Adipocyte (in vitro differentiated cells): ENCODE measurements around the gene GPR173.

Source experiments
- DNase-seq: peaks from one replicate; pipeline ENCODE4 v3.0.0-alpha.2; 2015; ENCODE audit warnings: low read depth
- H3K27me3 ChIP-seq: replicated peaks from 2 replicates; pipeline ENCODE4 v1.7.0; 2013; ENCODE audit warnings: mild to moderate bottlenecking, low read length, moderate library complexity; ENCODE audit not compliant: control insufficient read depth, insufficient read depth
- H3K36me3 ChIP-seq: 2 replicates; pipeline ENCODE4 v1.7.0; 2013; ENCODE audit warnings: low read length, mild to moderate bottlenecking, moderate library complexity; ENCODE audit not compliant: control insufficient read depth, insufficient read depth, severe bottlenecking
- H3K4me1 ChIP-seq: 2 replicates; pipeline ENCODE4 v1.7.0; 2013; ENCODE audit warnings: mild to moderate bottlenecking, low read length, moderate library complexity; ENCODE audit not compliant: control insufficient read depth, insufficient read depth
- H3K4me3 ChIP-seq: 2 replicates; pipeline ENCODE4 v1.7.0; 2013; ENCODE audit warnings: mild to moderate bottlenecking, low read length, moderate library complexity
- H3K9ac ChIP-seq: 2 replicates; pipeline ENCODE4 v1.7.0; 2013; ENCODE audit warnings: mild to moderate bottlenecking, low read length, moderate library complexity
- H3K9me3 ChIP-seq: 2 replicates; pipeline ENCODE4 v1.7.0; 2013; ENCODE audit warnings: mild to moderate bottlenecking, low read length, moderate library complexity; ENCODE audit not compliant: control insufficient read depth

Gene GPR173

DNA sequence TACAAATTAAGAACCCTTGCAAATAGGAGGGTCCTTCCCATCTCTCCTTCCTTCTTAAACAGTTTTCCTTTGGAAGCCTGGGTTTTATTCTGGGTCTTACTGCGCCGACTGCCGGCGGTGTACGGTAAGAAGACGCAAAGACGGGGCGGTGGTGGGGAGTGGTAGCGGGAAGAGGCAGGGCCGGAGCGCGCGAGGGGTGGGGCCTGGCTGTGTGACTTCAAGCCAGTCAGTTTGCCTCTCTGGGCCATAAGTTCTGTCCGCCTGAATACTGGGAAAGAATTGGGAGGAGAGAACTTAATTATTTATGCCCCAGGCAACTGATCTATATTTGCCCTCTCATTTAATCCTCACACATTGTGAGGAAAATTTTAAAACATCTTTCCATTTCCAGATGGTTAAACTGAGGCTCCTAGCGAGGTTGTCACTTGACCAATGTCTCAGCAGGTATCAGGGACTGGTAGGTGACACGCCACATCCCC lies 44.6 kb downstream of the GPR173 start:
- no peaks in the 10 kb centered on the region for H3K36me3 ChIP-seq
- H3K9ac ChIP-seq, result peak overlapping the region; percentile 68
- peak; percentile 86 for DNase-seq
- no peaks in the 10 kb centered on the region for H3K27me3 ChIP-seq
- H3K9me3 ChIP-seq, result no peaks in the 10 kb centered on the region
- H3K4me1 ChIP-seq, result no peaks in the 10 kb centered on the region
- peak overlapping the region; percentile 78 for H3K4me3 ChIP-seq

DNA sequence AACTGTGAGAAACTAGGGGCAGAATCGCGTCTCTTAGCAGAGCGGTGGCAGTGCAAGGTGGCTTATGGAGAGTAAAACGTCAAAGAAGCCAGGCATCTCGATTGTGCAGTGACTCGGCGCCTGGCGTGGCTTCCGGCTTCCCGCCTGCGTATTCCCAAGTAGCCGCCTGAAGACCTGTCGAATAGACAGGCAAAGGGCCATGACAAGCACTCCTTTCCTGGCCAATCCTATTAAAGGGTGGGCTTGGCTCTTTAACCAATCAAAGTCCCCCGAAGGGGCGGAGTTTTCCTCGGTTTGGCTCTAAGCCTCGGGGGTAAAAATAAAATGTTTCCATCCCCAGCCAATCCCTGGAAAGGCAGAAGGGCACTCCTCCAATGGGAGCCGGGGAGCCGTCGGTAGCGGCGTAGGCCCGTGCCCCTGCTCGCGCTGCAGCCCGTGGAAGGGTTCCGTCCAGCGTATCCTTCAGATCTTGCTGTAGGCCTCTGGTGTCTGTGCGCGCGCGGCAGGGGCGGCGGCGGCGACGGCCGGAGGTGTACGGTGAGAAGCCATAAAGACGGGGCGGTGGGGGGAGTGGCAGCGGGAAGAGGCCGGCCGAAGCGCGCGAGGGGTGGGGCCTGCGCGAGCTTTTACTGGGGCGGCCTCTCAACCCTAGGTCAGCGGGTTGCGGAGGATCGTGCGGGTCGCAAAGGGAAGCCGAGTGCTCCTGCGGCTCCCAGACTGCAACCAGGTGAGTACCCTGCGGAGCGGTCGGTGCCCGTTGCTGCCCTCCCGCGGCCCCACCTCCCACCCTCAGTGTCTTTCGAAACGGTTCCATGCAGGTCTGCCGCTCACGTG lies 45.4 kb downstream of the GPR173 start, which contains the start of gene KANTR:
Gene KANTR (plus strand): TSS at position 395 of the 834 bp plus-strand sequence. CDS start 30,131 bp downstream, outside the sequence.
- H3K9me3 ChIP-seq, result no peaks in the 10 kb centered on the region
- H3K36me3 ChIP-seq, result no peaks in the 10 kb centered on the region
- H3K9ac ChIP-seq, result peak within 1 kb of the TSS; percentile 82
- DNase-seq, result peak; percentile 94
- H3K4me3 ChIP-seq, result peak within 1 kb of the TSS; percentile 78
- no peaks in the 10 kb centered on the region for H3K4me1 ChIP-seq
- H3K27me3 ChIP-seq, result no peaks in the 10 kb centered on the region

DNA sequence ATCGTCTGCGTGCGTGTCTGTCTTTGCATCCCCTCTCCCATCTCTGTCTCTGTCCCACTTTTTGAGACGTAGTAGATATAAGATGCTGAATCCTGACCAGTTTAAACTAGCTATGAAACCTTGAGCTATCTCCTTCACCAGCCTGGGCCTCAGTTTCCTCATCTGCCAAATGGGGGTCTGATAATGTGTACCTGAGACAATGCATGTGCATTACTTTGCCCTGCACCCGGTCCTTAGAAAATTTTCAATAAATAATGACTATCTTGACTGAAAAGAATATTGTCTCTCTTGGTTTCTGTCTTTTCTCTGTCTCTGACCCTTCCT lies 46.0 kb downstream of the GPR173 start:
- peak overlapping the region; percentile 78 for H3K4me3 ChIP-seq
- H3K9ac ChIP-seq, result peak overlapping the region; percentile 82
- H3K4me1 ChIP-seq, result no peaks in the 10 kb centered on the region
- DNase-seq, result no peak
- H3K9me3 ChIP-seq, result no peaks in the 10 kb centered on the region
- no peaks in the 10 kb centered on the region for H3K27me3 ChIP-seq
- H3K36me3 ChIP-seq, result no peaks in the 10 kb centered on the region

DNA sequence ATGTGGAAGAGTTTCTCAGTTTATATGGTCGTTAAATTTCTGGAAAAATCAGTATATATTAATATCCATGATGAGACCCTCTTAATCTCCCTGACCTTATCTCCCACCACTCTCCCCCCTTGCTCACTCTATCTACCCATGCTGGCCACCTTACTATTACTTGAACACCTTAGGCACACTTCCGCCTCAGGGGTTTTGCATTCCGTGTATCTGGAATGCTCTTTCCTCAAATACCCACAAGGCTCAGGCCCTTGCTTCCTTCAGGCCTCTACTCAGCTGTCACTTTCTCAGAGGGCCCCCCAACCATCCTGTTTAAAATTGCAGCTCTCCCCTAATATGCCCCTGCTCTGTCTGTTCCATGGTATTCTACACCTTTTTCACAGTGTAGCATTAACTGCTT lies 47.2 kb downstream of the GPR173 start:
- Histone ChIP-seq H3K4me1 (no peaks in the 10 kb centered on the region), H3K36me3 (no peaks in the 10 kb centered on the region), H3K9me3 (no peaks in the 10 kb centered on the region), H3K4me3 (no peak overlapping the region), H3K9ac (no peak overlapping the region), H3K27me3 (no peaks in the 10 kb centered on the region)
- no peak for DNase-seq

DNA sequence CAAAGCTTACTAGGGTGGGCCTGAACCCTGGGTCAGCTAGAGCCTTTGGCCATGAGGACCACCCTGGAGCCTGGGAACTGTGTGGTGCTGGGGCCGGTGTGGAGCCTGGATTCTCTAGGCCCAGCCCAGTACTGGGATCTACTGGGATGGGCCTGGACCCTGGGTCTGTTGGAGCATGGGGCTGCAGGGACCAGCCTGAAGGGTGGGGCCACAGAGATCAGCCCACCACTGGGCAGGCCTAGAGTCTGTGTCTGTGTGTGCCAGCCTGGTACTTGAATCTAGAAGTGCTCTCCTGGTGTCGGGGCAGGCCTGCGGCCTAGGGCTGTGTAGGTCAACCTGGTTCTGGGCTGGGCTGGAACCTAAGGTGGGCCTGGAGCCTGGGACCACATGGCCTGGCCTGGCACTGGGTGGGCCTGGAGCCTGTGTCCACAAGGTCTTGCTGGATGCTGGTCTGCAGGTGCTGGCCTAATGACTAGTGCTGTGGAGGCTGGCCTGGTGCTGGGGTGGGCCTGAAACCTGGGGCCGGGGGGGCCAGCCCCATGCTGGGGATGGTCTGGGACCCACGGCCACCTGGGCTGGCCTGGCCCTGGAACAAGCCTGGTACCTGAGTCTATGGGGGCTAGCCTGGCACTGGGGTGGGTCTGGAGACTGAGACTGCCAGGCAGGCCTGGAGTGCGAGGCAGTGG lies 66.4 kb downstream of the GPR173 start:
- DNase-seq, result no peak
- Histone ChIP-seq H3K4me1 (peaks cover 4% of the 10 kb centered on the region), H3K36me3 (no peaks in the 10 kb centered on the region), H3K9me3 (peaks cover 7% of the 10 kb centered on the region), H3K9ac (no peak overlapping the region), H3K27me3 (peaks cover 3% of the 10 kb centered on the region), H3K4me3 (no peak overlapping the region)

DNA sequence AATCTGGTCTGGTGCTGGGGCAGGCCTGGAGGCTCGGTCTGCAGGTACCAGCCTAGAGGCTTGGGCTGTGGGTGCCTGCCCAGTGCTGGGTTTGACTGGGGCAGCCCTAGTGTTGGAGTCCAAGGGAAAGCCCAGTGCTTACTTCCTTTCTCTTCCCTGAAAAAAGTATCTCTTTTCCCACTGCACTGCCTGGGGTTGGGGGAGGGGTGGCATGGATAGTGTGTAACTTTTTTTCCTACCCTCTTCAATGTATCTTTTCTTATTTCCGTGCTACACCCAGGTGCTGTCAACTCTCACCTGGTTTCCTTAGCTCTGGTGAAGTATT lies 66.9 kb downstream of the GPR173 start:
- DNase-seq, result no peak
- no peaks in the 10 kb centered on the region for H3K36me3 ChIP-seq
- H3K9ac ChIP-seq, result no peak overlapping the region
- peaks cover 4% of the 10 kb centered on the region for H3K4me1 ChIP-seq
- peaks cover 3% of the 10 kb centered on the region for H3K9me3 ChIP-seq
- no peak overlapping the region for H3K4me3 ChIP-seq
- peaks cover 3% of the 10 kb centered on the region for H3K27me3 ChIP-seq

DNA sequence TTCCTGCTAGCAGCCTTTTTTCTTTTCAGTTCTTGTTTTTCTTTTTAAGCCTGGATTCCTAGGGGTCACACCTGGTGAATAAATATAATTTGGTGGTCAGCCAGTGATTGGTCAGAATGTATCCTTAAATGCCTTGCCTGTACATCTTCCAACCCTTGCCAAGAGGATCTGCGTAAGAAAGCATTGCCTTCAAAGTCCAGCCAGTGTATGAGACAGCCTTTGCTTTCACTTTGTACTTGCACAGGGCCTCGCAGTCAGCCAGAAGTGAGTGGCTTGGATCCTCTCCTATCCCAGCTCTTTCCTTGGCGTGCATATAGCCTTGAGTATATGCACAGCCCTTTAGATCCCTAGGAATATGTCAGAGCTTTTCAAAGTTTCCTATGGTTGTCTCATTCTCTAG lies 67.5 kb downstream of the GPR173 start:
- peaks cover 4% of the 10 kb centered on the region for H3K4me1 ChIP-seq
- peaks cover 3% of the 10 kb centered on the region for H3K9me3 ChIP-seq
- H3K36me3 ChIP-seq, result no peaks in the 10 kb centered on the region
- peak; percentile 70 for DNase-seq
- H3K27me3 ChIP-seq, result peaks cover 3% of the 10 kb centered on the region
- peak overlapping the region; percentile 43 for H3K9ac ChIP-seq
- H3K4me3 ChIP-seq, result peak overlapping the region; percentile 45

DNA sequence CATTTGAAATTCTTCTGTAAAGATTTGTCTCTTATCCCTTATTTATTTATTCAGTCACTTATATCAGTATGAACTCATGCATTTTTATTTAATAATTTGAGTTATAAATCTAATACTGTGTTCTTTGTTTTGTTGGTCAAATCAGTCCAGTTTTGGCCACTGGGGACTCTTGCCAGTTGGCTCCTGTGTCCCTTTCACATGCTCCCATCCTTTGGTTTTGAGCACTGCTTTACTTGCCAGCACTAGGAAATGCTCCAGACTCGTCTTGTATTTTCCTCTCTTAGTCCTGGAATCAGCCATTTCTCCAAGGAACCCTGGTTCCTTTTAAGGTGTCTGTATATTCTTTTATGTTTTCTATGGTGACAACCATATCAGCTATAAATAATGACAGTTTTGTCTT lies 73.4 kb downstream of the GPR173 start:
- H3K9me3 ChIP-seq, result peaks cover 12% of the 10 kb centered on the region
- no peak overlapping the region for H3K9ac ChIP-seq
- DNase-seq, result no peak
- H3K4me1 ChIP-seq, result no peaks in the 10 kb centered on the region
- H3K27me3 ChIP-seq, result no peaks in the 10 kb centered on the region
- H3K36me3 ChIP-seq, result no peaks in the 10 kb centered on the region
- no peak overlapping the region for H3K4me3 ChIP-seq

DNA sequence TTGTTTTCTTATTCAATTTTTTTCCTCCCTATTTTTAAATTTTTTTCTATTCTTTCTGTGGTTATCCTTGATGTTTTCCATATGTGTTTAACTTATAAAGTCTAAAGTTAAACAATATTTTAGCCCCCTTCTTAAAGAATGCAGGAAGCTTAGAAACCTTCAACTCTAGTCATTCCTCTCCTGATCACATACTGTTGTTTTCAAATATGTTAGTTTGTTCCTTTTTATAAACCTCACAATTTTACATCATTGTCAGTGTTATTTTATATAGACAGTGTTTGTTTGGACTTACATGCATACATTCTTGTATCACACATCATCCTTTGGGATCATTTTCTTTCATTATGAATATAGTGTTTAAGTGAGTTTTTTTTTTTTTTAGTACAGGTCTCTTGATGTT lies 76.9 kb downstream of the GPR173 start:
- H3K9me3 ChIP-seq, result peaks cover 12% of the 10 kb centered on the region
- H3K4me1 ChIP-seq, result peaks cover 4% of the 10 kb centered on the region
- no peaks in the 10 kb centered on the region for H3K27me3 ChIP-seq
- peak; percentile 30 for DNase-seq
- H3K9ac ChIP-seq, result no peak overlapping the region
- H3K4me3 ChIP-seq, result no peak overlapping the region
- H3K36me3 ChIP-seq, result no peaks in the 10 kb centered on the region

DNA sequence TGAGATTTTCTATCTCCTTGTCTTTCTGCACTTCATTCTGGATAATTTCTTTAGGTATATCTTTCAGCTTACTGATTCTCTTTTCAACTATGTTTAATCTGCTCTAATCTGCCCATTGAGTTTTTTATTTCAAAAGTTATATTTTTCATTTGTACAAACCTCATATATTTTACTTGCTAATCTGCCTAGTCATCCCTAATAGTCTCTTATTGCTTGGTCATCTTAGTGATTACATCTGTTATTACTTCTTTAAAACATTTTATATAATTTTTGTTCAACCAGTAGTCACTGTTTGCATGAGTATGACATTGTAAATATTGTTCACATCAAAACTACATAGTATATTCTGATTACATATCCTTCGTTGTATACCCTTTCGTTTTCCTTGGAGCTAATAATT lies 77.8 kb downstream of the GPR173 start:
- no peaks in the 10 kb centered on the region for H3K27me3 ChIP-seq
- no peak for DNase-seq
- peaks cover 4% of the 10 kb centered on the region for H3K4me1 ChIP-seq
- no peak overlapping the region for H3K4me3 ChIP-seq
- no peak overlapping the region for H3K9ac ChIP-seq
- H3K36me3 ChIP-seq, result no peaks in the 10 kb centered on the region
- H3K9me3 ChIP-seq, result peaks cover 12% of the 10 kb centered on the region

DNA sequence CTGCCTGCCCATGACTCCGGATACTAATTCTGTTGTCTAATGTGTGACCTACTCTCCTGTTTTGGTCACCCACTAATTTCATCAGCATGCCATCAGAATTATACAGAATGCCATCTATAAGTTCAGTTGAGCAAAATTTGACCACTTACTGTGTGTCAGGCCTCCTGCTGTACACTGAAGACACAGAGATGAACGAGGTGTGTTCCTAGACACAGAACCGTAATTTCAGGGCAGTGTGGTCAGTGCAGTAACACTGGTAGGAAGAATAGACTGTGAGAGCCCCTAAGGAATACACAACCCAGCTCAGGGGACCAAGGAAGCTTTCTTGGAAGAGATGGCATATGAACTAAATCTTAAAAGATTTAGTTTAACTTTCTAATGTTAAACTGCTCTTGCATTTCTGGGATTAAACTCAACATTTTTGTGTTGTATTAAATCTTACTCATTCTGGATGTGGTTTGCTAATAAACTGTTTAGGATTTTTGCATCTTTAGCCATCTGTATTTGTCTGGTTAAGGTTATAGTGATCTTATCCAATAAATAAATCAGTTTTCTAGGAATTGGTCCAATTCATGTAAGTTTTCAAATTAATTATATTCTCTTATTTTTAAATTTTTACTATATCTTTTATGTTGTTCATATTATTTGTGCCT lies 79.6 kb downstream of the GPR173 start:
- Histone ChIP-seq H3K36me3 (no peaks in the 10 kb centered on the region), H3K27me3 (no peaks in the 10 kb centered on the region), H3K9me3 (peaks cover 12% of the 10 kb centered on the region), H3K4me1 (peaks cover 4% of the 10 kb centered on the region), H3K4me3 (no peak overlapping the region), H3K9ac (no peak overlapping the region)
- peak; percentile 18 for DNase-seq
